ENCODE data around the gene HAPLN1.

HAPLN1 gene

GRCh38 chr5:83745816-83746215 lies 25.2 kb upstream of the HAPLN1 start:
- Histone ChIP-seq H3K9me3 (ENCODE audit: control insufficient read depth, insufficient read depth, low read length) (no peaks in the 10 kb centered on the region), H4K20me1 (ENCODE audit: control insufficient read depth, insufficient read depth, low read depth, low read length) (no peaks in the 10 kb centered on the region), H3K4me2 (ENCODE audit: low read length) (peak overlapping the region; percentile 51)

GRCh38 chr5:83744821-83745220 lies 24.2 kb upstream of the HAPLN1 start:
- Histone ChIP-seq H3K4me2 (ENCODE audit: low read length) (peak overlapping the region; percentile 51), H3K79me2 (ENCODE audit: control insufficient read depth, low read length) (no peaks in the 10 kb centered on the region), H3F3A (ENCODE audit: control insufficient read depth, insufficient read depth) (no peaks in the 10 kb centered on the region; the same call in 1 of the 2 replicates), H3K27me3 (ENCODE audit: control insufficient read depth, low read length) (no peaks in the 10 kb centered on the region), H3K27ac (ENCODE audit: low read depth, low read length) (peak overlapping the region; percentile 22; the same call in 1 of the 2 replicates), H3K9me2 (replicated peaks; ENCODE audit: control insufficient read depth, low read length) (no peaks in the 10 kb centered on the region), H3K4me3 (ENCODE audit: low read length) (peak overlapping the region; percentile 40; the same call in 1 of the 2 replicates), H4K20me1 (ENCODE audit: control insufficient read depth, insufficient read depth, low read depth, low read length) (no peaks in the 10 kb centered on the region), H3K9me3 (ENCODE audit: control insufficient read depth, insufficient read depth, low read length) (no peaks in the 10 kb centered on the region), H3K4me1 (ENCODE audit: control insufficient read depth, low read length) (peaks cover 40% of the 10 kb centered on the region), H3K36me3 (ENCODE audit: control insufficient read depth, low read length) (no peaks in the 10 kb centered on the region)
- TF ChIP-seq CTCF (IDR thresholded peaks at IDR 0.05; ENCODE audit: low read depth, low read length, poor library complexity, severe bottlenecking), result no peak
- TF ChIP-seq EZH2phosphoT487 (IDR thresholded peaks at IDR 0.05; ENCODE audit: borderline replicate concordance, low read length), result no peak

More at GRCh38 chr5:83745816-83746215, 25.2 kb upstream of the HAPLN1 start:
- Histone ChIP-seq H3K9me2 (replicated peaks; ENCODE audit: control insufficient read depth, low read length) (no peaks in the 10 kb centered on the region), H3K27ac (ENCODE audit: low read depth, low read length) (no peak overlapping the region), H3K27me3 (ENCODE audit: control insufficient read depth, low read length) (no peaks in the 10 kb centered on the region), H3K79me2 (ENCODE audit: control insufficient read depth, low read length) (no peaks in the 10 kb centered on the region), H3K36me3 (ENCODE audit: control insufficient read depth, low read length) (no peaks in the 10 kb centered on the region), H3K4me3 (ENCODE audit: low read length) (no peak overlapping the region), H3F3A (ENCODE audit: control insufficient read depth, insufficient read depth) (no peaks in the 10 kb centered on the region; the same call in 1 of the 2 replicates), H3K4me1 (ENCODE audit: control insufficient read depth, low read length) (peaks cover 33% of the 10 kb centered on the region)
- TF ChIP-seq EZH2phosphoT487 (IDR thresholded peaks at IDR 0.05; ENCODE audit: borderline replicate concordance, low read length) (no peak), CTCF (IDR thresholded peaks at IDR 0.05; ENCODE audit: low read depth, low read length, poor library complexity, severe bottlenecking) (no peak)

- Histone ChIP-seq H3K27me3 (ENCODE audit: control insufficient read depth, low read length) (no peaks in the 10 kb centered on the region), H3K79me2 (ENCODE audit: control insufficient read depth, low read length) (no peaks in the 10 kb centered on the region), H3K9me2 (replicated peaks; ENCODE audit: control insufficient read depth, low read length) (no peaks in the 10 kb centered on the region), H3K4me3 (ENCODE audit: low read length) (no peak overlapping the region), H3K4me2 (ENCODE audit: low read length) (no peak overlapping the region), H3K27ac (ENCODE audit: low read depth, low read length) (no peak overlapping the region), H4K20me1 (ENCODE audit: control insufficient read depth, insufficient read depth, low read depth, low read length) (no peaks in the 10 kb centered on the region), H3K4me1 (ENCODE audit: control insufficient read depth, low read length) (peaks cover 43% of the 10 kb centered on the region), H3K9me3 (ENCODE audit: control insufficient read depth, insufficient read depth, low read length) (no peaks in the 10 kb centered on the region), H3F3A (ENCODE audit: control insufficient read depth, insufficient read depth) (no peaks in the 10 kb centered on the region; the same call in 1 of the 2 replicates), H3K36me3 (ENCODE audit: control insufficient read depth, low read length) (no peaks in the 10 kb centered on the region)
- TF ChIP-seq EZH2phosphoT487 (IDR thresholded peaks at IDR 0.05; ENCODE audit: borderline replicate concordance, low read length), result no peak
- TF ChIP-seq CTCF (IDR thresholded peaks at IDR 0.05; ENCODE audit: low read depth, low read length, poor library complexity, severe bottlenecking), result no peak
Measured at GRCh38 chr5:83742089-83742488, 21.4 kb upstream of the HAPLN1 start.
